Osteoblast (primary cell): ENCODE results near the gene HABP2. TPM values are rescaled to one million over a fixed set of nuclear protein-coding genes. Genes with fewer than 3 reads are reported as not detected.

Experiments used
- DNase-seq: peaks from one replicate; pipeline ENCODE4 v3.0.0; 2011; ENCODE audit warnings: low spot score, mixed read lengths; ENCODE audit not compliant: insufficient read length; ENCODE audit errors: missing footprints
- H2AFZ ChIP-seq: 2 replicates; pipeline ENCODE4 v1.6.0; 2011; ENCODE audit warnings: mild to moderate bottlenecking, low read length
- H3K27ac ChIP-seq: 2 replicates; pipeline ENCODE4 v1.5.1; 2011; ENCODE audit warnings: mild to moderate bottlenecking, low read depth, low read length, moderate library complexity
- H3K27me3 ChIP-seq: 2 replicates; pipeline ENCODE4 v1.6.0; 2012; ENCODE audit warnings: mild to moderate bottlenecking, control low read depth, inconsistent platforms, low read length, moderate library complexity; ENCODE audit not compliant: insufficient read depth
- H3K36me3 ChIP-seq: 2 replicates; pipeline ENCODE4 v1.5.1; 2011; ENCODE audit warnings: mild to moderate bottlenecking, low read length, control low read depth, moderate library complexity; ENCODE audit not compliant: insufficient read depth
- H3K4me1 ChIP-seq: 2 replicates; pipeline ENCODE4 v1.5.1; 2011; ENCODE audit warnings: mild to moderate bottlenecking, low read length, control low read depth, moderate library complexity; ENCODE audit not compliant: insufficient read depth
- H3K4me2 ChIP-seq: 2 replicates; pipeline ENCODE4 v1.6.0; 2011; ENCODE audit warnings: mild to moderate bottlenecking, low read length; ENCODE audit not compliant: insufficient read depth
- H3K4me3 ChIP-seq: fragments of 200-600 bp; sonication (generic); 3 replicates; pipeline ENCODE4 v1.5.1; 2012; ENCODE audit warnings: mild to moderate bottlenecking, low read length, inconsistent platforms; ENCODE audit not compliant: insufficient read depth
- H3K79me2 ChIP-seq: 2 replicates; pipeline ENCODE4 v1.6.0; 2012; ENCODE audit warnings: mild to moderate bottlenecking, low read length, control low read depth, inconsistent platforms; ENCODE audit not compliant: insufficient read depth
- H3K9me3 ChIP-seq: 2 replicates; pipeline ENCODE4 v1.5.1; 2011; ENCODE audit warnings: low read depth, low read length, control low read depth
- H4K20me1 ChIP-seq: 2 replicates; pipeline ENCODE4 v1.6.0; 2012; ENCODE audit warnings: mild to moderate bottlenecking, low read length, control low read depth; ENCODE audit not compliant: insufficient read depth
- CTCF ChIP-seq: IDR thresholded peaks from 2 replicates; pipeline ENCODE4 v1.5.1; 2011; ENCODE audit warnings: mild to moderate bottlenecking, low read depth, low read length, moderate library complexity; ENCODE audit errors: extremely low read depth
- total RNA-seq: library from RNA; depleted of rRNA; stranded (reverse); fragments of >200 nt; gene quantifications from 2 replicates; pipeline ENCODE4 v1.2.3, GENCODE V29; 2012

Gene HABP2
- total RNA-seq, 1 donor: not detected

- Histone ChIP-seq H3K4me3 (no peak overlapping the region), H3K9me3 (no peaks in the 10 kb centered on the region), H3K36me3 (no peaks in the 10 kb centered on the region), H3K79me2 (no peaks in the 10 kb centered on the region), H4K20me1 (no peaks in the 10 kb centered on the region), H3K27me3 (peaks cover 4% of the 10 kb centered on the region), H3K27ac (no peak overlapping the region), H3K4me1 (no peaks in the 10 kb centered on the region), H2AFZ (no peak overlapping the region), H3K4me2 (no peak overlapping the region)
- no peak for DNase-seq
- TF ChIP-seq CTCF: no peak
These were observed 41.4 kb upstream of the HABP2 start for GRCh38 chr10:113511419-113511818.

GRCh38 chr10:113515161-113515560, 37.7 kb upstream of the HABP2 start:
- H4K20me1 ChIP-seq: no peaks in the 10 kb centered on the region
- H3K79me2 ChIP-seq: no peaks in the 10 kb centered on the region
- peaks cover 4% of the 10 kb centered on the region for H3K27me3 ChIP-seq
- H3K9me3 ChIP-seq: no peaks in the 10 kb centered on the region
- no peak overlapping the region for H2AFZ ChIP-seq
- H3K4me2 ChIP-seq: no peak overlapping the region
- H3K36me3 ChIP-seq: no peaks in the 10 kb centered on the region
- H3K4me1 ChIP-seq: no peaks in the 10 kb centered on the region
- DNase-seq: no peak
- TF ChIP-seq CTCF: no peak
- H3K4me3 ChIP-seq: no peak overlapping the region
- H3K27ac ChIP-seq: no peak overlapping the region

- no peak for DNase-seq
- H3K4me2 ChIP-seq: no peak overlapping the region
- H3K9me3 ChIP-seq: no peaks in the 10 kb centered on the region
- H3K4me1 ChIP-seq: no peaks in the 10 kb centered on the region
- H3K27me3 ChIP-seq: peaks cover 4% of the 10 kb centered on the region
- H3K79me2 ChIP-seq: no peaks in the 10 kb centered on the region
- no peak overlapping the region for H3K4me3 ChIP-seq
- no peak overlapping the region for H2AFZ ChIP-seq
- TF ChIP-seq CTCF: no peak
- H4K20me1 ChIP-seq: no peaks in the 10 kb centered on the region
- H3K27ac ChIP-seq: no peak overlapping the region
- no peaks in the 10 kb centered on the region for H3K36me3 ChIP-seq
These were observed 37.3 kb upstream of the HABP2 start for GRCh38 chr10:113515601-113516000.

- Histone ChIP-seq H3K4me3 (no peak overlapping the region), H3K4me1 (no peaks in the 10 kb centered on the region), H2AFZ (no peak overlapping the region), H3K27me3 (peaks cover 4% of the 10 kb centered on the region), H3K79me2 (no peaks in the 10 kb centered on the region), H3K27ac (no peak overlapping the region), H3K4me2 (no peak overlapping the region), H4K20me1 (no peaks in the 10 kb centered on the region), H3K9me3 (no peaks in the 10 kb centered on the region), H3K36me3 (no peaks in the 10 kb centered on the region)
- no peak for DNase-seq
- TF ChIP-seq CTCF: no peak
These were observed 36.8 kb upstream of the HABP2 start for GRCh38 chr10:113516061-113516460.
